GM18870 (cell line): ENCODE results near the gene OTOA.
"Not testable (repeated sequence)": the region's sequence is repeated elsewhere in the genome, so short reads cannot be mapped to it uniquely, and the experiment has no call there.

Experiments used
- ATAC-seq: cut with Tn5 transposase; IDR thresholded peaks from one replicate; pipeline ENCODE4 v1.9.1; 2021; ENCODE audit warnings: moderate library complexity; ENCODE audit not compliant: unreplicated experiment

OTOA gene

GRCh38 chr16:21801538-21802374, 138.0 kb downstream of the OTOA start:
- ATAC-seq: not testable (repeated sequence)

- not testable (repeated sequence) for ATAC-seq
These were observed 138.6 kb downstream of the OTOA start for GRCh38 chr16:21802375-21802663.
